Stimulated activated CD8-positive, alpha-beta memory T cell treated with anti-CD3 and anti-CD28 coated beads, Interleukin-12 subunit alpha, Interleukin-12 subunit beta, amount 100 ng/mL, for 4 hours (primary cell): ENCODE results near the gene RAB27B.

ENCODE experiments used
- DNase-seq: peaks from one replicate; pipeline ENCODE4 v3.0.0-alpha.2; 2020; ENCODE audit warnings: low read depth

The RAB27B gene

GRCh38 chr18:54867131-54867530 is 38.9 kb downstream of the RAB27B start:
- DNase-seq: no peak

- no peak for DNase-seq
Measured at GRCh38 chr18:54871231-54871630, 43.0 kb downstream of the RAB27B start.

DNA sequence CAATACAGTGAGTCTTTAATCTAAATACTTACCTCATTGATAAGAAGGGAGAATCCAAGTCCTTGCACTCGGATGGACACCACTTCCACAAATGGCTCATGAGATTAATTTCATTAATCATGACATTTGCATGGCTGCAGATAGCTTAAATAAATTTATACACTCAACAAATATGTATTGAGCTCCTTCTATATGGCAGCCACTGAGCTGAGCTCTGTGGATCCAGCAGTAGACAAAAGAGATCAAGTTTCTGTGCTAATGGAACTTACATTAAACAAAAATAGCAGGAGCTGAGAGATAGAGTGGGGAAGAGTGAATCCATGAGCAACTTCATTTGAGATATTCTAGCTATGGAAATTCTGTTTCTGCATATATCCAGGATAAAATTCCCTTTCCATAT is 44.4 kb downstream of the RAB27B start:
- no peak for DNase-seq

DNA sequence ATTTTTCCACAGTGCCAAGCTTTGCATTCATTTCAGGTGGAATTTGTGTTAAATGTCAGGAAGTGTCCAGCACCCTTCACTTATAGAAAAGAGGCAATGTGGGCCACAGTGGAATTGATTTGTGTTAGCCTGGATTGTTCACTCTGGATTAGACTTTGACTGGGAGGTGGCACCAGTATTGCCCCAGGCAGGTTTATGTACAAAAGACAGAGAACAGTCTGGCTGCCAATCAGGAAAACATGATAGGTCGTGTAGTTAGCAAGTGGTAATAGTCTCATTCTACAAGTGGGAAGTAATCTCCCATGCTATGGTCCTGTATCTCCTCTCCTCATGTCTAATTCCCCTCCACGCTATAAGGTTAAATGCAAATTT is 45.6 kb downstream of the RAB27B start:
- no peak for DNase-seq

DNA sequence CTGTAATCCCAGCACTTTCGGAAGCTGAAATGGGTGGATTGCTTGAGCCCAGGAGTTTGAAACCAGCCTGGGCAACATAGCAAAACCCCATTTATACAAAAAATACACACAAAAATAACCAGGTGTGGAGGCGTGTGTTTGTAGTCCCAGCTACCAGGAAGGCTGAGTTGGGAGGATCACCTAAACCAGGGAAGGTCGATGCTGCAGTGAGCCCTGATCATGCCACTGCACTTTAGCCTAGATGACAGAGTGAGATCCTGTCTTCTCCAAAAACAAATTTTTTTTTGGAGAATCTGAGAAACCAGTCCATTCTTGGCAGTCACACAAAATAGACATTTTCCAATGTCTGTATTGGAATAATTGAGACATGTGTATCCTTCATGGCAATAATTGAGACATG is 46.8 kb downstream of the RAB27B start:
- DNase-seq: no peak

DNA sequence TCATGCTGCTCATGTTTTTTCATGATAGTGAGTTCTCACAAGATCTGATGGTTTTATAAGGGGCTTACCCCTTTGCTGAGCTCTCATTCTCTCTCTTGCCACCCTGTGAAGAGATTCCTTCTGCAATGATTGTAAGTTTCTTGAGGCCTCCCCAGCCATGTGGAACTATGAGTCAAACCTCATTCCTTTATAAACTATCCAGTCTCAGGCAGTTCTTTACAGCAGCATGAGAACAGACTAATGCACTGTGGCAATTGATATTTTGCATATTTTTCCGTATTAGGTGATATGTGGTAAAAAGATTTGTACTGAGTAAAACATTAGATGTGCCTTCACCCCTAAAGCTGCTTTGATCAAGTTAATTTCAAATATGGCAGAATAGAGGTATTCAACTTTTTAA is 48.8 kb downstream of the RAB27B start:
- no peak for DNase-seq

GRCh38 chr18:54878159-54878622 is 49.9 kb downstream of the RAB27B start:
- DNase-seq: no peak

- DNase-seq: no peak
Measured at GRCh38 chr18:54878659-54879358, 50.5 kb downstream of the RAB27B start.

- DNase-seq: no peak
Measured at GRCh38 chr18:54879691-54880090, 51.4 kb downstream of the RAB27B start.

DNA sequence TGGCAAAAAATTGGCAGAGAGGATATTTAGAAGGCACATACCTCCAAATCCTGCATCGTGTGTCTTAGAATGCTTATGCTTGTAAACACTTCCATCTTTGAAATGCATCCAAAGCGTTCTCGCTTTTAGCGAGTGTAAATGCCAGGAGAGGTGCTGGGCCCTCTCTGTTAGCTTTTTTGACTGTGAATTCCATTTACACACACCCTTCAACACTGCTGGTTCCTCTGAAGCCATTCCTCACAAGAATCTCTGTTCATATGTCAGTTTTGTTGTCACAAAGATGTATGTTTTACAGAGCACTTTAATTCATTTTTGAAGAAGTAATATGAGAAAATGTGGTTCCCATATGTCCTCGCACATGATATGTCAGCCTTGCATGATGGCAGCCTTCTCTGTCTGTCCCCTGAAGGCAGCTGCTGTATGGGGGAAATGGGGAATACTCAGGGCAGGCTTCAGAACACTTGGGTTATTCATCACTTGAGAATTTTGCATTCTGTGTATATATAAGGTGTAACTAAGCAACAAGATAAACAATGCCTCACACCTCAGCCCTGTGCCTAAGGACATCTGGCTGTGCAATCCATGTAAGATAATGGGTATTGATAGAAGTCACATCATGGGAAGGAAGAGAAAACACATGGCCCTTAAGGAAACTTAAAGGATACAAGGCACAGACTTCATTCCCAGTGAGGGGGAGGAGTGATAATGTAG is 52.3 kb downstream of the RAB27B start:
- DNase-seq: no peak

- no peak for DNase-seq
Measured at GRCh38 chr18:54881229-54881768, 53.0 kb downstream of the RAB27B start.

- DNase-seq: no peak
Measured at GRCh38 chr18:54882318-54882717, 54.0 kb downstream of the RAB27B start.

GRCh38 chr18:54883816-54884604 is 55.7 kb downstream of the RAB27B start:
- no peak for DNase-seq

DNA sequence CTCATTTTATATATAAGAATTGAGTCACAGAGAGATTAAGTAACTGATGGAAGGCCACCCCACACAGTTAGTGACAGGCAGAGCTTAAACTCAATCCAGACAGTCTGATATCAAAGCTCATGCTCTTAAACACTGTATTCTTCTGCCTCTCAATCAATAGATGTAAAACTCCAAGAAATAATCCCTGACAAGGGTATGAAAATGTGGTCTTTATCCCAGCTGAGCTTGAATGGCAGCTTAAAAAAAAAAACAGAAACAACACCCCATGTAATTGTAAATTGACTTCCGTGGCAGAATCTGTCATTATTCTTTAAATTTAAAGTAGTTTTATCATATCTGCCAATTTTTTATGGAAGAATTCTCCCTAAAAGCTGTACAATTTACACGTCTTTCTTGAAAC is 60.1 kb downstream of the RAB27B start:
- no peak for DNase-seq

DNA sequence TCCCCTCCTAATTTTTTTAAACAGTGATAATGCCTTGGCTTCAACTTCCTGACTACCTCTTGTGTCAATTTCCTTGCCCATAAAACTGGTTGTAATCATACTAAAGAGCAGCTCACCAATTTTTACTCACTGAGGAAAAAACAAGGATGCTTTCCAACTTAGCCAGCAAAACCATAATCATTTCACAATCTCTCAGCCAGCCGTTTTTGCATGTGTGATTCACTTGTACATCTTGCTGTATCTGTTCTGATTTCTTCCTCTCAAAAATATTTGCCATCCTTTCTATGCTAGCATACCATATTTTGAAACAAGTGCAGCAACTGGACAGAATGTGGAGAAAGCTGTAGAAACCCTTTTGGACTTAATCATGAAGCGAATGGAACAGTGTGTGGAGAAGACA is 60.7 kb downstream of the RAB27B start:
- no peak for DNase-seq

GRCh38 chr18:54899500-54899899 is 71.2 kb downstream of the RAB27B start:
- DNase-seq: no peak

GRCh38 chr18:54900290-54900689 is 72.0 kb downstream of the RAB27B start:
- DNase-seq: no peak

GRCh38 chr18:54904581-54904980 is 76.3 kb downstream of the RAB27B start:
- no peak for DNase-seq

DNA sequence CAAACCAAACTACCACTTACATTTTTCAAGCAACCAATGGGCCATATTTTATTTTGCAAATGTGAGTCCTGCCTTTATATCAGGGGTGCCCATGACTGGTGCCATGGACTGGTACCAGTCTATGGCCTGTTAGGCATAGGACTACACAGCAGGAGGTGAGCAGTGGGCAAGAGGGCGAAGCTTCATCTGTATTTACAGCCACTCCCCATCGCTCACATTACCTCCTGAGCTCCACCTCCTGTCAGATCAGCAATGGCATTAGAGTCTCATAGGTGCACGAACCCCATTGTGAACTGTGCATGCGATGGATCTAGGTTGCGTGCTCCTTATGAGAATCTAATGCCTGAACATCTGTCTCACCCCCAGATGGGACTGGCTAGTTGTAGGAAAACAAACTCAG is 77.4 kb downstream of the RAB27B start:
- no peak for DNase-seq

DNA sequence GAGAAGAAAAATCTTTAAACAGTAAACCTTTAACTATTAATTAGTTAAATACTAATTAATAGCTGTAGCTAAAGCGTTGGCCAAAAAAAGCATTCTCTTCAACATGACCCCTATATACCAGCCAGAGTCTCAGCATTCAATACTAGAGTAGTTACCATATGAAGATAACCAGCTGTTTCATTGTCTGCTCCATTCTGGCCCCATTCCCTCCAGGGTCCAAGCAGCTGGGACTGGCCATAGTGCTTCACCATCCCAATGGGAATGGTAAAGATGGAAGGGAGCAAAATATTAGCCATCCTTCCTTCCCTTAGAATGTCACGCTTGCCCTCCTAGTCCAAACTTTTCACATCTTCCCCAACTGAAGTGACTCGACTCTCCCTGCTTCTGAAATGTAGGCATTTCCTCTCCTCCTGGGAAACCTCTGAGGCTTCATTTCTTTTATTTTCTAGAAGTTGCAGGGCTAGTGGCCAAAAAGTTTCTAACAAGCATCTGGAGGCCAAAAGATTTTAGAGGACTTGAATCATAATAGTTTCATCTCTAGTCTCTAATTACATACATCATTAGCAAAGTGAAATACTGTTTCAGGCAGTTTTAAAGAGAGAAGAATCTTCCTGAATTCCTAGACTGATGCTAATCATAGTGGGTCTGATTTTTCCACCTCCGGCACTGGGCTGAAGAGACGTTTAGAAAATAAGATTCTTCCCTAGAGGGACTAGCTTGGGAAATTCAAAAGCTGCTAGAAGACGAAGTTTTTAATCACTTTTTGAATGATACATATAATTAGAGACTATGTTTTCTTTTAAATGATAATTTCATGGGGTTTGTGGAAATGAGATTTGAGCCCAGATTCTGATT is 78.3 kb downstream of the RAB27B start:
- DNase-seq: no peak

GRCh38 chr18:54909538-54909937 is 81.3 kb downstream of the RAB27B start:
- DNase-seq: no peak
